Measurements from ENCODE around the gene DSN1. TPM values are rescaled to one million over a fixed set of nuclear protein-coding genes. Genes with fewer than 3 reads are reported as not detected.

The DSN1 gene
- total RNA-seq, 1 experiment from 2014 or later: 42.5 TPM

GRCh38 chr20:36818185-36818584 is 44.6 kb upstream of the DSN1 start:
- no peak for DNase-seq
- Mint-ChIP-seq H3K36me3 (ENCODE audit: insufficient read depth, unreplicated experiment) (peaks cover 5% of the 10 kb centered on the region), H3K9me3 (ENCODE audit: low read depth, unreplicated experiment) (no peaks in the 10 kb centered on the region), H3K4me1 (ENCODE audit: low read depth, unreplicated experiment) (peaks cover 12% of the 10 kb centered on the region), H3K27ac (ENCODE audit: unreplicated experiment) (no peak overlapping the region), H3K4me3 (ENCODE audit: low read depth, unreplicated experiment) (no peak overlapping the region), H3K27me3 (ENCODE audit: unreplicated experiment) (no peaks in the 10 kb centered on the region)
- no TSS peak for BruUV-seq (replicated peaks)
- intact Hi-C loops (cut with micrococcal nuclease; ENCODE audit: unreplicated experiment): no loop called here
- CTCF ChIA-PET: no interaction called here
- no peak for TF ChIP-seq CTCF (IDR thresholded peaks at IDR 0.05; ENCODE audit: unreplicated experiment)

- Mint-ChIP-seq H3K4me1 (ENCODE audit: low read depth, unreplicated experiment) (peaks cover 19% of the 10 kb centered on the region), H3K9me3 (ENCODE audit: low read depth, unreplicated experiment) (no peaks in the 10 kb centered on the region), H3K36me3 (ENCODE audit: insufficient read depth, unreplicated experiment) (peaks cover 9% of the 10 kb centered on the region), H3K27ac (ENCODE audit: unreplicated experiment) (no peak overlapping the region), H3K27me3 (ENCODE audit: unreplicated experiment) (no peaks in the 10 kb centered on the region), H3K4me3 (ENCODE audit: low read depth, unreplicated experiment) (no peak overlapping the region)
- intact Hi-C loops (cut with micrococcal nuclease; ENCODE audit: unreplicated experiment): no loop called here
- CTCF ChIA-PET: interaction anchor here (0.6 kb wide), 1 partner anchor 13 kb away, joined by 4 read pairs; no protein-coding TSS in a partner anchor
- no TSS peak for BruUV-seq (replicated peaks)
- no peak for DNase-seq
- no peak for TF ChIP-seq CTCF (IDR thresholded peaks at IDR 0.05; ENCODE audit: unreplicated experiment)
Measured at GRCh38 chr20:36817496-36817895, 43.9 kb upstream of the DSN1 start.

- no TSS peak for BruUV-seq (replicated peaks)
- no peak overlapping the region for H3K4me3 Mint-ChIP-seq (ENCODE audit: low read depth, unreplicated experiment)
- no peaks in the 10 kb centered on the region for H3K9me3 Mint-ChIP-seq (ENCODE audit: low read depth, unreplicated experiment)
- H3K4me1 Mint-ChIP-seq (ENCODE audit: low read depth, unreplicated experiment): peaks cover 19% of the 10 kb centered on the region
- H3K27me3 Mint-ChIP-seq (ENCODE audit: unreplicated experiment): no peaks in the 10 kb centered on the region
- no peak for DNase-seq
- no peak overlapping the region for H3K27ac Mint-ChIP-seq (ENCODE audit: unreplicated experiment)
- H3K36me3 Mint-ChIP-seq (ENCODE audit: insufficient read depth, unreplicated experiment): peaks cover 9% of the 10 kb centered on the region
- TF ChIP-seq CTCF (IDR thresholded peaks at IDR 0.05; ENCODE audit: unreplicated experiment): no peak
- CTCF ChIA-PET: interaction anchor here (0.7 kb wide), 1 partner anchor 24 kb away, joined by 3 read pairs; no protein-coding TSS in a partner anchor
- intact Hi-C loops (cut with micrococcal nuclease; ENCODE audit: unreplicated experiment): no loop called here
Measured at GRCh38 chr20:36815454-36816091, 42.0 kb upstream of the DSN1 start.

GRCh38 chr20:36812594-36813463 is 39.3 kb upstream of the DSN1 start:
- DNase-seq: no peak
- Mint-ChIP-seq H3K9me3 (ENCODE audit: low read depth, unreplicated experiment) (no peaks in the 10 kb centered on the region), H3K27me3 (ENCODE audit: unreplicated experiment) (no peaks in the 10 kb centered on the region), H3K27ac (ENCODE audit: unreplicated experiment) (no peak overlapping the region), H3K4me3 (ENCODE audit: low read depth, unreplicated experiment) (no peak overlapping the region), H3K36me3 (ENCODE audit: insufficient read depth, unreplicated experiment) (peaks cover 16% of the 10 kb centered on the region), H3K4me1 (ENCODE audit: low read depth, unreplicated experiment) (peaks cover 19% of the 10 kb centered on the region)
- no TSS peak for BruUV-seq (replicated peaks)
- no peak for TF ChIP-seq CTCF (IDR thresholded peaks at IDR 0.05; ENCODE audit: unreplicated experiment)
- CTCF ChIA-PET: interaction anchor here (0.6 to 0.7 kb wide), 2 partner anchors 12 to 1378 kb away, joined by 3 read pairs; no protein-coding TSS in a partner anchor
- intact Hi-C loops (cut with micrococcal nuclease; ENCODE audit: unreplicated experiment): no loop called here

Measured in Calu3 (cell line).